ENCODE measurements around the gene KCTD16. TPM values are rescaled to one million over a fixed set of nuclear protein-coding genes. Genes with fewer than 3 reads are reported as not detected.

KCTD16 gene
- total RNA-seq, 2 donors from 2014 or later, result 0.02 to 0.03 TPM

GRCh38 chr5:144206141-144206540 is 35.5 kb downstream of the KCTD16 start:
- intact Hi-C loops (cut with DNase I), result loop anchor here (5.0 to 10.0 kb wide), 2 partner anchors 896 to 1029 kb away; no protein-coding TSS in a partner anchor
- TF ChIP-seq CTCF (IDR thresholded peaks at IDR 0.05), result no peak
- no peaks in the 10 kb centered on the region for H3K9me3 ChIP-seq
- no peaks in the 10 kb centered on the region for H3K4me1 ChIP-seq
- H3K27ac ChIP-seq, result no peak overlapping the region
- H3K27me3 ChIP-seq, result peaks cover 7% of the 10 kb centered on the region
- DNase-seq, result no peak
- no peaks in the 10 kb centered on the region for H3K36me3 ChIP-seq
- no peak overlapping the region for H3K9ac ChIP-seq (ENCODE audit: low read depth in 2 of 2, low read length in 2 of 2)
- no peak overlapping the region for H3K4me3 ChIP-seq

- no peak overlapping the region for H3K4me3 ChIP-seq
- intact Hi-C loops (cut with DNase I), result loop anchor here (5.0 to 10.0 kb wide), 2 partner anchors 894 to 1027 kb away; no protein-coding TSS in a partner anchor
- H3K9ac ChIP-seq (ENCODE audit: low read depth in 2 of 2, low read length in 2 of 2), result no peak overlapping the region
- no peak for DNase-seq
- H3K27ac ChIP-seq, result no peak overlapping the region
- TF ChIP-seq CTCF (IDR thresholded peaks at IDR 0.05), result no peak
- no peaks in the 10 kb centered on the region for H3K36me3 ChIP-seq
- peaks cover 7% of the 10 kb centered on the region for H3K27me3 ChIP-seq
- H3K4me1 ChIP-seq, result no peaks in the 10 kb centered on the region
- no peaks in the 10 kb centered on the region for H3K9me3 ChIP-seq
Observed at GRCh38 chr5:144207875-144208444, 37.3 kb downstream of the KCTD16 start.

GRCh38 chr5:144209361-144209760 is 38.7 kb downstream of the KCTD16 start:
- no peak for DNase-seq
- Histone ChIP-seq H3K27ac (no peak overlapping the region), H3K36me3 (no peaks in the 10 kb centered on the region), H3K9ac (ENCODE audit: low read depth in 2 of 2, low read length in 2 of 2) (no peak overlapping the region), H3K4me1 (no peaks in the 10 kb centered on the region), H3K9me3 (no peaks in the 10 kb centered on the region), H3K27me3 (peaks cover 7% of the 10 kb centered on the region), H3K4me3 (no peak overlapping the region)
- no peak for TF ChIP-seq CTCF (IDR thresholded peaks at IDR 0.05)
- intact Hi-C loops (cut with DNase I), result loop anchor here (5.0 to 10.0 kb wide), 2 partner anchors 893 to 1025 kb away; no protein-coding TSS in a partner anchor

GRCh38 chr5:144210655-144211054 is 40.0 kb downstream of the KCTD16 start:
- Histone ChIP-seq H3K4me3 (no peak overlapping the region), H3K36me3 (no peaks in the 10 kb centered on the region), H3K4me1 (no peaks in the 10 kb centered on the region), H3K9ac (ENCODE audit: low read depth in 2 of 2, low read length in 2 of 2) (no peak overlapping the region), H3K27ac (no peak overlapping the region), H3K27me3 (no peaks in the 10 kb centered on the region), H3K9me3 (no peaks in the 10 kb centered on the region)
- TF ChIP-seq CTCF (IDR thresholded peaks at IDR 0.05), result no peak
- DNase-seq, result no peak
- intact Hi-C loops (cut with DNase I), result no loop called here

GRCh38 chr5:144219869-144220268 is 49.2 kb downstream of the KCTD16 start:
- Histone ChIP-seq H3K36me3 (no peaks in the 10 kb centered on the region), H3K27ac (no peak overlapping the region), H3K27me3 (no peaks in the 10 kb centered on the region), H3K4me3 (no peak overlapping the region), H3K9ac (ENCODE audit: low read depth in 2 of 2, low read length in 2 of 2) (no peak overlapping the region), H3K4me1 (no peaks in the 10 kb centered on the region), H3K9me3 (no peaks in the 10 kb centered on the region)
- no peak for DNase-seq
- intact Hi-C loops (cut with DNase I), result no loop called here
- no peak for TF ChIP-seq CTCF (IDR thresholded peaks at IDR 0.05)
